Esophagus squamous epithelium (tissue), 5 donors: ENCODE results near the gene KLHL6. TPM values are rescaled to one million over a fixed set of nuclear protein-coding genes. Genes with fewer than 3 reads are reported as not detected.
A peak's percentile ranks its signal among the peaks of the same experiment; 100 is the strongest.

Source experiments
- DNase-seq: peaks from one replicate; lab custom pipeline; 2025; lab: John Stamatoyannopoulos, UW
- H3K27ac ChIP-seq, 4 donors: fragments of 200-600 bp; sonication (generic); one replicate each; pipeline ENCODE4 v1.5.1; 2016 to 2019; ENCODE audit warnings: mild to moderate bottlenecking in 1 of 4
- H3K27me3 ChIP-seq, 4 donors: fragments of 200-600 bp; sonication (generic); 1 replicate in 3 of 4; 2 replicates in 1 of 4; pipeline versions ENCODE4 v1.5.1 to v1.6.0; 2017 to 2021; ENCODE audit warnings: antibody characterized with exemption in 1 of 4
- H3K36me3 ChIP-seq, 3 donors: fragments of 200-600 bp; sonication (generic); one replicate each; pipeline ENCODE4 v1.5.1; 2016 to 2019
- H3K4me1 ChIP-seq, 3 donors: fragments of 200-600 bp; sonication (generic); one replicate each; pipeline ENCODE4 v1.5.1; 2017 to 2019
- H3K4me3 ChIP-seq, 4 donors: fragments of 200-600 bp; sonication (generic); 1 replicate in 3 of 4; 2 replicates in 1 of 4; pipeline ENCODE4 v1.5.1; 2016 to 2019; ENCODE audit warnings: mild to moderate bottlenecking in 2 of 4, moderate library complexity in 1 of 4
- H3K9me3 ChIP-seq, 3 donors: fragments of 200-600 bp; sonication (generic); one replicate each; pipeline ENCODE4 v1.5.1; 2016 to 2019
- POLR2A ChIP-seq, 4 donors: fragments of 450-650 bp; IDR thresholded peaks; one replicate each; pipeline ENCODE4 v1.6.1; 2017; ENCODE audit warnings: antibody characterized with exemption in 4 of 4, mild to moderate bottlenecking in 4 of 4, moderate library complexity in 3 of 4
- WGBS, 2 donors: methylation state at CpG; one replicate each; pipeline ENCODE4 v1.1.5; 2018; 5-methylcytosine and 5-hydroxymethylcytosine counted together
- intact Hi-C: fragments of 100-400 bp; cut with DNase I; formaldehyde crosslinking; loops from one replicate; pipeline ENCODE4 v1.15.0; 2022
- total RNA-seq, 4 donors: library from RNA; depleted of rRNA; stranded (reverse); fragments of >200 nt; gene quantifications; one replicate each; pipeline ENCODE4 v1.1.0, GENCODE V29; 2016
- TF ChIP-seq, protein P1 (sequence below), 6 experiments: fragments of 450-650 bp in 4 of 6; fragments of 200-600 bp in 2 of 6; sonication (generic) in 2 of 6; IDR thresholded peaks; one replicate each; pipeline ENCODE4 v1.5.1; 2016 to 2019; ENCODE audit warnings: antibody characterized with exemption in 6 of 6, mild to moderate bottlenecking in 4 of 6, moderate library complexity in 4 of 6
- donor health status: DM: yes; HTN: yes; CAD: no.

The KLHL6 gene
- total RNA-seq, 4 donors from 2014 or later, result 0.66 to 2.7 (median 1.8) TPM; not detected in 1

GRCh38 chr3:183490211-183490601, 65.3 kb downstream of the KLHL6 start:
- intact Hi-C loops, result no loop called here
- TF ChIP-seq POLR2A (IDR thresholded peaks at IDR 0.05), result no peak
- TF ChIP-seq, protein P1, sequence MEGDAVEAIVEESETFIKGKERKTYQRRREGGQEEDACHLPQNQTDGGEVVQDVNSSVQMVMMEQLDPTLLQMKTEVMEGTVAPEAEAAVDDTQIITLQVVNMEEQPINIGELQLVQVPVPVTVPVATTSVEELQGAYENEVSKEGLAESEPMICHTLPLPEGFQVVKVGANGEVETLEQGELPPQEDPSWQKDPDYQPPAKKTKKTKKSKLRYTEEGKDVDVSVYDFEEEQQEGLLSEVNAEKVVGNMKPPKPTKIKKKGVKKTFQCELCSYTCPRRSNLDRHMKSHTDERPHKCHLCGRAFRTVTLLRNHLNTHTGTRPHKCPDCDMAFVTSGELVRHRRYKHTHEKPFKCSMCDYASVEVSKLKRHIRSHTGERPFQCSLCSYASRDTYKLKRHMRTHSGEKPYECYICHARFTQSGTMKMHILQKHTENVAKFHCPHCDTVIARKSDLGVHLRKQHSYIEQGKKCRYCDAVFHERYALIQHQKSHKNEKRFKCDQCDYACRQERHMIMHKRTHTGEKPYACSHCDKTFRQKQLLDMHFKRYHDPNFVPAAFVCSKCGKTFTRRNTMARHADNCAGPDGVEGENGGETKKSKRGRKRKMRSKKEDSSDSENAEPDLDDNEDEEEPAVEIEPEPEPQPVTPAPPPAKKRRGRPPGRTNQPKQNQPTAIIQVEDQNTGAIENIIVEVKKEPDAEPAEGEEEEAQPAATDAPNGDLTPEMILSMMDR (IDR thresholded peaks at IDR 0.05), result peak in 1 of 6 experiments; percentile 14
- WGBS, 2 donors, result 84 to 89% methylated on average over 8 to 9 of the region's 9 CpGs
- Histone ChIP-seq H3K4me3 (no peak overlapping the region), H3K27ac (peak overlapping the region; percentile 19 to 82 (median 60)), H3K4me1 (peaks cover 3 to 36% (median 10%) of the 10 kb centered on the region in 3 donors), H3K9me3 (no peaks in the 10 kb centered on the region), H3K27me3 (peaks cover 0 to 7% (median 0%) of the 10 kb centered on the region in 4 donors), H3K36me3 (peaks cover 0 to 4% (median 0%) of the 10 kb centered on the region in 3 donors)
- no peak for DNase-seq

- DNase-seq, result no peak
Measured at GRCh38 chr3:183489455-183490210, 65.9 kb downstream of the KLHL6 start.

GRCh38 chr3:183488343-183488742, 67.2 kb downstream of the KLHL6 start:
- intact Hi-C loops, result no loop called here
- peaks cover 0 to 4% (median 0%) of the 10 kb centered on the region in 3 donors for H3K36me3 ChIP-seq

More at GRCh38 chr3:183489455-183490210, 65.9 kb downstream of the KLHL6 start:
- peaks cover 3 to 36% (median 10%) of the 10 kb centered on the region in 3 donors for H3K4me1 ChIP-seq
- peaks cover 0 to 4% (median 0%) of the 10 kb centered on the region in 3 donors for H3K36me3 ChIP-seq
- peaks cover 0 to 12% (median 0%) of the 10 kb centered on the region in 4 donors for H3K27me3 ChIP-seq
- H3K4me3 ChIP-seq, result no peak overlapping the region
- TF ChIP-seq POLR2A (IDR thresholded peaks at IDR 0.05), result no peak
- TF ChIP-seq, protein P1 (IDR thresholded peaks at IDR 0.05), result no peak
- peak overlapping the region; percentile 19 to 82 (median 60) for H3K27ac ChIP-seq
- intact Hi-C loops, result no loop called here
- H3K9me3 ChIP-seq, result no peaks in the 10 kb centered on the region
- 69 to 79% methylated on average over 6 of the region's 6 CpGs for WGBS, 2 donors

DNA sequence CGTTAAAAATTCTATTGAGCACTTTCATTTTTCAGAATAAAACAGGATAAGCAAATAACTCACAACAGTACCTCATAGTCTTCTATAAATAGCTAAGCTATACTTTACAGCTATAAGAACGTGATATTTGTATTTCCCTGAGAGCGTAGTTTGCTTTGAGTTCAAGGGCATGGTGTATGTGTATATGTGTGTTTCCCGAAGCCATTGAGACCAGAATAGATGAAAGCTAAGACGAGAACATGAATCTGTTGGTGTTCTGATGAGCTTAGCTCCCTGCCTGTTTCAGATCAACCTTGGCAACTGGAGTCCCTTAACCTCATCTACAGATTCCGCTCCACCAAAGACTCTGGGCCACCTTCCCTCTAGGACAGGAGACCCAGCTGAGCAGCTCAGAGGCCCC, 67.6 kb downstream of the KLHL6 start:
- intact Hi-C loops, result no loop called here
- Histone ChIP-seq H3K27ac (no peak overlapping the region), H3K9me3 (no peaks in the 10 kb centered on the region), H3K4me1 (peaks cover 3 to 35% (median 10%) of the 10 kb centered on the region in 3 donors), H3K27me3 (peaks cover 0 to 12% (median 0%) of the 10 kb centered on the region in 4 donors), H3K36me3 (peaks cover 0 to 3% (median 0%) of the 10 kb centered on the region in 3 donors), H3K4me3 (no peak overlapping the region)
- 65 to 69% methylated on average over 4 to 6 of the region's 6 CpGs for WGBS, 2 donors
- TF ChIP-seq, protein P1 (IDR thresholded peaks at IDR 0.05), result no peak
- no peak for TF ChIP-seq POLR2A (IDR thresholded peaks at IDR 0.05)
- DNase-seq, result no peak

More at GRCh38 chr3:183488343-183488742, 67.2 kb downstream of the KLHL6 start:
- H3K9me3 ChIP-seq, result no peaks in the 10 kb centered on the region
- DNase-seq, result no peak
- TF ChIP-seq, protein P1 (IDR thresholded peaks at IDR 0.05), result no peak
- TF ChIP-seq POLR2A (IDR thresholded peaks at IDR 0.05), result no peak
- no peak overlapping the region for H3K27ac ChIP-seq
- WGBS, 2 donors, result 90 to 91% methylated on average over 3 of the region's 3 CpGs
- H3K27me3 ChIP-seq, result peaks cover 0 to 12% (median 0%) of the 10 kb centered on the region in 4 donors
- H3K4me1 ChIP-seq, result peaks cover 3 to 36% (median 10%) of the 10 kb centered on the region in 3 donors
- H3K4me3 ChIP-seq, result no peak overlapping the region

GRCh38 chr3:183487016-183487415, 68.5 kb downstream of the KLHL6 start:
- Histone ChIP-seq H3K27ac (no peak overlapping the region), H3K27me3 (peaks cover 0 to 12% (median 0%) of the 10 kb centered on the region in 4 donors), H3K9me3 (no peaks in the 10 kb centered on the region), H3K36me3 (no peaks in the 10 kb centered on the region), H3K4me3 (no peak overlapping the region), H3K4me1 (peaks cover 3 to 28% (median 6%) of the 10 kb centered on the region in 3 donors)
- intact Hi-C loops, result no loop called here
- TF ChIP-seq, protein P1 (IDR thresholded peaks at IDR 0.05), result no peak
- no peak for TF ChIP-seq POLR2A (IDR thresholded peaks at IDR 0.05)
- 85 to 88% methylated on average over 2 to 4 of the region's 4 CpGs for WGBS, 2 donors
- DNase-seq, result no peak
